Measurements from ENCODE around the gene OR5V1.
"Not testable (repeated sequence)": the region's sequence is repeated elsewhere in the genome, so short reads cannot be mapped to it uniquely, and the experiment has no call there.

DNA sequence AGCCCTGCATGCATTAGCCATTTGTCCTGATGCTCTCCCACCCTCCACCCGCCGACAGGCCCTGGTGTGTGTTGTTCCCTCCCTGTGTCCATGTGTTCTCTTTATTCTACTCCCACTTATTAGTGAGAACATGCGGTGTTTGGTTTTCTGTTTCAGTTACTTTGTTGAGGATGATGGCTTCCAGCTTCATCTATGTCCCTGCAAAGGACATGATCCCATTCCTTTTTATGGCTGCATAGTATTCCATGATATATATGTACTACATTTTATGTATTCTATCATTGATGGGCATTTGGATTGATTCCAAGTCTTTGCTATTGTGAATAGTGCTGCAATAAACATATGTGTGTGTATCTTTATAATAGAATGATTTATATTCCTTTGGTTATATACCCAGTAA is 19.3 kb downstream of the OR5V1 start:
- TF ChIP-seq POLR2A (IDR thresholded peaks at IDR 0.05; ENCODE audit: low read length); GATA1 (IDR thresholded peaks at IDR 0.05; ENCODE audit: low read depth, low read length): not testable (repeated sequence)
